Vagina (tissue), 2 donors: ENCODE data around the gene SNRK.

Experiments used
- POLR2A ChIP-seq, 2 donors: fragments of 450-650 bp; IDR thresholded peaks; one replicate each; pipeline ENCODE4 v1.6.1; 2017; ENCODE audit warnings: antibody characterized with exemption in 2 of 2, mild to moderate bottlenecking in 2 of 2, moderate library complexity in 2 of 2
- POLR2AphosphoS5 ChIP-seq, 2 donors: sonication (generic); formaldehyde crosslinking; IDR thresholded peaks; one replicate each; pipeline ENCODE4 v1.9.0; 2017; ENCODE audit warnings: antibody characterized with exemption in 2 of 2, mild to moderate bottlenecking in 2 of 2, low read depth in 1 of 2; ENCODE audit not compliant: insufficient read depth in 1 of 2
- TF ChIP-seq, protein P1 (sequence below), 3 experiments: fragments of 450-650 bp in 2 of 3; fragments of 200-600 bp in 1 of 3; sonication (generic) in 1 of 3; IDR thresholded peaks; one replicate each; pipeline ENCODE4 v1.5.1; 2017 to 2019; ENCODE audit warnings: antibody characterized with exemption in 3 of 3, mild to moderate bottlenecking in 2 of 3, moderate library complexity in 2 of 3

- TF ChIP-seq POLR2A (IDR thresholded peaks at IDR 0.05): no peak
- TF ChIP-seq, protein P1, sequence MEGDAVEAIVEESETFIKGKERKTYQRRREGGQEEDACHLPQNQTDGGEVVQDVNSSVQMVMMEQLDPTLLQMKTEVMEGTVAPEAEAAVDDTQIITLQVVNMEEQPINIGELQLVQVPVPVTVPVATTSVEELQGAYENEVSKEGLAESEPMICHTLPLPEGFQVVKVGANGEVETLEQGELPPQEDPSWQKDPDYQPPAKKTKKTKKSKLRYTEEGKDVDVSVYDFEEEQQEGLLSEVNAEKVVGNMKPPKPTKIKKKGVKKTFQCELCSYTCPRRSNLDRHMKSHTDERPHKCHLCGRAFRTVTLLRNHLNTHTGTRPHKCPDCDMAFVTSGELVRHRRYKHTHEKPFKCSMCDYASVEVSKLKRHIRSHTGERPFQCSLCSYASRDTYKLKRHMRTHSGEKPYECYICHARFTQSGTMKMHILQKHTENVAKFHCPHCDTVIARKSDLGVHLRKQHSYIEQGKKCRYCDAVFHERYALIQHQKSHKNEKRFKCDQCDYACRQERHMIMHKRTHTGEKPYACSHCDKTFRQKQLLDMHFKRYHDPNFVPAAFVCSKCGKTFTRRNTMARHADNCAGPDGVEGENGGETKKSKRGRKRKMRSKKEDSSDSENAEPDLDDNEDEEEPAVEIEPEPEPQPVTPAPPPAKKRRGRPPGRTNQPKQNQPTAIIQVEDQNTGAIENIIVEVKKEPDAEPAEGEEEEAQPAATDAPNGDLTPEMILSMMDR (IDR thresholded peaks at IDR 0.05): no peak
- TF ChIP-seq POLR2AphosphoS5 (IDR thresholded peaks at IDR 0.05; ENCODE audit: insufficient read depth in 1 of 2, low read depth in 1 of 2): no peak
Measured at GRCh38 chr3:43254125-43254524, 32.2 kb upstream of the SNRK start.
